ENCODE results near the gene DNMBP.

Gene DNMBP, protein sequence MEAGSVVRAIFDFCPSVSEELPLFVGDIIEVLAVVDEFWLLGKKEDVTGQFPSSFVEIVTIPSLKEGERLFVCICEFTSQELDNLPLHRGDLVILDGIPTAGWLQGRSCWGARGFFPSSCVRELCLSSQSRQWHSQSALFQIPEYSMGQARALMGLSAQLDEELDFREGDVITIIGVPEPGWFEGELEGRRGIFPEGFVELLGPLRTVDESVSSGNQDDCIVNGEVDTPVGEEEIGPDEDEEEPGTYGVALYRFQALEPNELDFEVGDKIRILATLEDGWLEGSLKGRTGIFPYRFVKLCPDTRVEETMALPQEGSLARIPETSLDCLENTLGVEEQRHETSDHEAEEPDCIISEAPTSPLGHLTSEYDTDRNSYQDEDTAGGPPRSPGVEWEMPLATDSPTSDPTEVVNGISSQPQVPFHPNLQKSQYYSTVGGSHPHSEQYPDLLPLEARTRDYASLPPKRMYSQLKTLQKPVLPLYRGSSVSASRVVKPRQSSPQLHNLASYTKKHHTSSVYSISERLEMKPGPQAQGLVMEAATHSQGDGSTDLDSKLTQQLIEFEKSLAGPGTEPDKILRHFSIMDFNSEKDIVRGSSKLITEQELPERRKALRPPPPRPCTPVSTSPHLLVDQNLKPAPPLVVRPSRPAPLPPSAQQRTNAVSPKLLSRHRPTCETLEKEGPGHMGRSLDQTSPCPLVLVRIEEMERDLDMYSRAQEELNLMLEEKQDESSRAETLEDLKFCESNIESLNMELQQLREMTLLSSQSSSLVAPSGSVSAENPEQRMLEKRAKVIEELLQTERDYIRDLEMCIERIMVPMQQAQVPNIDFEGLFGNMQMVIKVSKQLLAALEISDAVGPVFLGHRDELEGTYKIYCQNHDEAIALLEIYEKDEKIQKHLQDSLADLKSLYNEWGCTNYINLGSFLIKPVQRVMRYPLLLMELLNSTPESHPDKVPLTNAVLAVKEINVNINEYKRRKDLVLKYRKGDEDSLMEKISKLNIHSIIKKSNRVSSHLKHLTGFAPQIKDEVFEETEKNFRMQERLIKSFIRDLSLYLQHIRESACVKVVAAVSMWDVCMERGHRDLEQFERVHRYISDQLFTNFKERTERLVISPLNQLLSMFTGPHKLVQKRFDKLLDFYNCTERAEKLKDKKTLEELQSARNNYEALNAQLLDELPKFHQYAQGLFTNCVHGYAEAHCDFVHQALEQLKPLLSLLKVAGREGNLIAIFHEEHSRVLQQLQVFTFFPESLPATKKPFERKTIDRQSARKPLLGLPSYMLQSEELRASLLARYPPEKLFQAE (N-terminal part only)

DNA sequence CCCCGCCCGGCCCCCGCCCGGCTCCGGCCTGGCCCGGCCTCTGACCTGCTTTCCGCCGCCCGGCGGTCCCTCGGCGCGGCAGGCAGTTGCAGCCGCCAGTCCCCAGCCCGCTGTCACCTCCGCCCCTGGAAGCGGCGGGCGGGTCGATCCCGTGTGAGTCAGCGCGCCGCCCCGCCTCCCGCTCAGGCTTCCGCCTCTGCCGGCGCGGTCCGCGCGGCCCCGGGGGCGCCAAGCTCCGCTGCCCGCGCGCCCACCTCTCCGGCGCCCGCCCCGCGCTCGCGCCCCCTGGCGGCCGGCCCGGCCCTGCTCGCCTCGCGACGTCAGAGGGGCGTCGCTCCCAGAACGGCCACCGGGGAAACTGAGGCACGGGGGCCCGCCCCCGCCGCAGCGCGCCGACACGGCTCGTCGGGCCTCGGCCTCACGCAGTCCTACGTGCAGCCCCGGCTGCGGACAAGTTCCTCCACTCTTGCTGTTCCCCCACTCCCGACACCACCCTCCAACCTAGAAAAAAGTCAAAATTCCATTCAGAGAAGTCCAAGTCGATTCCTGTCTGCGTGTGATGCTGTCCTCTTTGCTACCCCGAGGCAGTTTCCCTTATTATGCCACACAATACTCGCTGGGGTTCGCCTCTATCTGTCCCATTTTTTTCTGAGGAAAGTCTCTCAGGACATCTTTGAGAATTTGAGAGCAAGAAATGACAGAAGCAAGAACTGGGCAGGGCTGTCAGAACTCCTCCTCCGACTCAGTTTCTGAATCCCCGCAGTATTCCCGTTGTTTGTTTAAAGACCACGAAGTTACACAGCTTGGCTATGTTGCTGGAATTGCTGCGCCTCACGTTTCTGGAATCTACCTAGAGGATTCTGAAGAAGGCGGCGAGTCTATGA is at the start of gene DNMBP:
TSS of gene DNMBP (minus strand) at position 155 of the 884 bp plus-strand sequence. CDS start 37,823 bp downstream, outside the sequence.
- peak in 44 of 56 donors; percentile 9 to 80 (median 48) for DNase-seq

DNA sequence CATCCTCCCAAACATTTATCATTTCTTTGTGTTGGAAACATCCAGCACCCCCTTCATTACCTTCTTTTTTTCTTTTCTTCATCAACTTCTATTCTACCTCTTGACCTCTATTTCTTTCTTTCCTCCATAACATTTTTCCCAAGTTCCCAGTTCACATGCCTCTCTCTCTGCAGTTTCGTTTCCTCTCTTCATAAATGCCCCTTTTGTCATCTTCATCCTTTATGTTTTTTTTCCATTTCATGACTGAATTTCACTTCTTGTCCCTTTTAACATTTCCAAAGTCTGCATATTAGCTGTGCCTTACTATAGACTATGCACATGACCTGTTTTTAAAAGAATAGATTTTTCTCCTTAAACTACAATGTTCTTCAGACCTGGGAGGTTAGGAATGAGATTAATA is 48.2 kb upstream of the DNMBP start:
- DNase-seq, result no peak

GRCh38 chr10:100053686-100054460 is 44.1 kb upstream of the DNMBP start:
- no peak for DNase-seq

- DNase-seq, result peak in 54 of 56 donors; percentile 2 to 85 (median 41)
These were observed 36.3 kb upstream of the DNMBP start for GRCh38 chr10:100046021-100046486.

- DNase-seq, result no peak
These were observed 35.8 kb upstream of the DNMBP start for GRCh38 chr10:100045592-100045991.

- no peak for DNase-seq
These were observed 34.0 kb upstream of the DNMBP start for GRCh38 chr10:100043796-100044195.

DNA sequence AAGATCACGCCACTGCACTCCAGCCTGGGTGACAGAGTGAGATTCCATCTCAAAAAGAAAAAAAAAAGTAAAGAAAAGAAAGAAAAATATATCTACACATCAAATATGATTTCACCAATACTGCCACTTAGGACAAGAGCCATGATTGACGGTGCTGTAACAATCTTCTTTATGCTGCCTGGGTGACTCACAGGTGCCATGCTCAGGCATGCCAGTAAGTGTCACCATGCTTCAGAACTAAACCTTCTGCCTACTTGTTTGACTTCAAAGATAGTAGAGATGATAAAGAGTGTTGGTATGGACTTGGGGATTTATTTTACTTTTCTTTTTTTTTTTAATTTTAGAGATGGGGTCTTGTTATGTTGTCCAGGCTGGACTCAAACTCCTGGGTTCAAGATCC is 33.6 kb upstream of the DNMBP start:
- DNase-seq, result no peak

- DNase-seq, result no peak
These were observed 31.7 kb upstream of the DNMBP start for GRCh38 chr10:100041306-100042002.

- DNase-seq, result no peak
These were observed 28.9 kb upstream of the DNMBP start for GRCh38 chr10:100038561-100039071.

GRCh38 chr10:100037758-100038315 is 28.1 kb upstream of the DNMBP start:
- no peak for DNase-seq

DNA sequence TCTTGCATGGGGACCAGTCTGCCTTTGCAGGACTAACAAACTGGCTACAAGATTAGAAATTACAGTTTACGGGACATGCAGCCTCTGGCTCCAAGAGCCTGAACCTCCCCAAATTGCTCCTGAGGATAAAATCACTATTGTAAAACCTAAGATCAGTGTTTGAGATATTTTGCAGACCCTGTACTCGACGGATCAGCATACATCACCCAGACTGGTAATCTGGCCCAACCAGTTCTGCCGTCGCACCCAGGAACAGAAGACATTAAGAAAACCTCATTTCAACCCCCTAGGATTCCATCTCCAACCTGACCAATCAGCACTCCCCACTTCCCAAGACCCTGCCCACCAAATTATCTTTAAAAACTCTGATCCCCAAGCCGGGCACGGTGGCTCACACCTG is 27.1 kb upstream of the DNMBP start:
- no peak for DNase-seq

GRCh38 chr10:100033766-100034418 is 24.1 kb upstream of the DNMBP start:
- no peak for DNase-seq

DNA sequence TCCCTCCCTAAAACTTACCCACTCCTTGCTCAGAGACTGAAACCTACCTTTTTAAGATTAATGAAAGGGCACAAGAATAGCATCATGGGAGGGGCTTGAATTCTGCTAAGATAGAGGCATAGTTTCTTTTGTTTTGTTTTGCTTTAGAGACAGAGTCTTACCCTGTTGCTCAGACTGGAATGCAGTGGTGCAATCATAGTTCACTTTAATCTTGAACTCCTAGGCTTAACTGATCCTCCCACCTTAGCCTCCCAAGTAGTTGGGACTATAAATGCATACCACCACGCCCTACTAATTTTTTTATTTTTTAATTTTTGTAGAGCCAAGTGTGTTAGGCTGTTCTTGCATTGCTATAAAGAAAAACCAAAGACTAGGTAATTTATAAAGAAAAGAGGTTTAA is 17.7 kb upstream of the DNMBP start:
- DNase-seq, result no peak

GRCh38 chr10:100025576-100025975 is 15.8 kb upstream of the DNMBP start:
- DNase-seq, result no peak

GRCh38 chr10:100024748-100025147 is 15.0 kb upstream of the DNMBP start:
- no peak for DNase-seq

GRCh38 chr10:100022403-100022802 is 12.7 kb upstream of the DNMBP start:
- DNase-seq, result no peak

GRCh38 chr10:100021322-100021721 is 11.6 kb upstream of the DNMBP start:
- no peak for DNase-seq

DNA sequence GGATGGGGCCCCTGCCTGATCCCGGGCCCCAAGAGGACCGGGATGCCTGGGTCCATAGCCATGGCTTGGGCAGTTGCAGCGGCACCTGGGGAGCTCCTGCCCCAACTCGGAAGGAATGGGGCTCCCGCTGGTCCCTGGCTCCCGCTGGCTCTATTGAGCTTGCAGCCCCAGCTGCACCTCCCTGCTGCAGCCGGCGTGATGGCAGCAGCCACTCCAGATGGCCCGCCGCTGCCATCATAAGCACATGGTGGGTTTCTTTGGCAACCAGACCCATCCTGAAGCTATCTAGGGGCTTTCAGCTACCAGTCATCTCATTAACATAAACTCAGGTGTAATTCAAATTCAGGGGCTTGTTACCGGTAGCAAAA is 11.1 kb upstream of the DNMBP start:
- DNase-seq, result no peak
